HG03521 (cell line): ENCODE measurements around the gene ATP8B3.

ENCODE experiments used
- ATAC-seq: cut with Tn5 transposase; IDR thresholded peaks from one replicate; pipeline ENCODE4 v1.9.1; 2021; ENCODE audit warnings: mild to moderate bottlenecking, moderate library complexity; ENCODE audit not compliant: unreplicated experiment

The ATP8B3 gene

GRCh38 chr19:1811942-1812425, at the start of gene ATP8B3:
TSS of gene ATP8B3 (minus strand) at chr19:1812276. CDS start at chr19:1811736, 540 bp downstream.
- no peak for ATAC-seq

GRCh38 chr19:1861599-1862031, 49.5 kb upstream of the ATP8B3 start:
- no peak for ATAC-seq

- ATAC-seq = no peak
Measured at GRCh38 chr19:1860821-1861598, 48.9 kb upstream of the ATP8B3 start.

GRCh38 chr19:1860042-1860775, 48.1 kb upstream of the ATP8B3 start:
- no peak for ATAC-seq

GRCh38 chr19:1859331-1859781, 47.3 kb upstream of the ATP8B3 start:
- no peak for ATAC-seq

- no peak for ATAC-seq
Measured at GRCh38 chr19:1858412-1859081, 46.5 kb upstream of the ATP8B3 start.

GRCh38 chr19:1857648-1858326, 45.7 kb upstream of the ATP8B3 start:
- ATAC-seq = no peak

- no peak for ATAC-seq
Measured at GRCh38 chr19:1856698-1857603, 44.9 kb upstream of the ATP8B3 start.

- ATAC-seq = no peak
Measured at GRCh38 chr19:1856345-1856697, 44.2 kb upstream of the ATP8B3 start.

GRCh38 chr19:1855828-1856255, 43.8 kb upstream of the ATP8B3 start:
- no peak for ATAC-seq

GRCh38 chr19:1855040-1855827, 43.2 kb upstream of the ATP8B3 start:
- ATAC-seq = peak; percentile 39

GRCh38 chr19:1854542-1855039, 42.5 kb upstream of the ATP8B3 start:
- ATAC-seq = no peak

- ATAC-seq = no peak
Measured at GRCh38 chr19:1854039-1854541, 42.0 kb upstream of the ATP8B3 start.

GRCh38 chr19:1853295-1854038, 41.4 kb upstream of the ATP8B3 start:
- no peak for ATAC-seq

- ATAC-seq = no peak
Measured at GRCh38 chr19:1852581-1853128, 40.6 kb upstream of the ATP8B3 start.

GRCh38 chr19:1851654-1852580, 39.8 kb upstream of the ATP8B3 start:
- no peak for ATAC-seq
